ENCODE data around the gene FAAP20. TPM values are rescaled to one million over a fixed set of nuclear protein-coding genes. Genes with fewer than 3 reads are reported as not detected.

The FAAP20 gene
- total RNA-seq, 1 donor from 2014 or later = 25.1 TPM

GRCh38 chr1:2212532-2213491 is 18.2 kb upstream of the FAAP20 start:
- peak; percentile 89 for DNase-seq (ENCODE audit: low read depth, low spot score)

GRCh38 chr1:2212274-2212531 is 17.6 kb upstream of the FAAP20 start:
- DNase-seq (ENCODE audit: low read depth, low spot score) = no peak

- DNase-seq (ENCODE audit: low read depth, low spot score) = no peak
These were observed 16.2 kb upstream of the FAAP20 start for GRCh38 chr1:2210786-2211185.

GRCh38 chr1:2210084-2210653 is 15.6 kb upstream of the FAAP20 start:
- no peak for DNase-seq (ENCODE audit: low read depth, low spot score)

GRCh38 chr1:2209400-2210083 is 15.0 kb upstream of the FAAP20 start:
- DNase-seq (ENCODE audit: low read depth, low spot score) = no peak

DNA sequence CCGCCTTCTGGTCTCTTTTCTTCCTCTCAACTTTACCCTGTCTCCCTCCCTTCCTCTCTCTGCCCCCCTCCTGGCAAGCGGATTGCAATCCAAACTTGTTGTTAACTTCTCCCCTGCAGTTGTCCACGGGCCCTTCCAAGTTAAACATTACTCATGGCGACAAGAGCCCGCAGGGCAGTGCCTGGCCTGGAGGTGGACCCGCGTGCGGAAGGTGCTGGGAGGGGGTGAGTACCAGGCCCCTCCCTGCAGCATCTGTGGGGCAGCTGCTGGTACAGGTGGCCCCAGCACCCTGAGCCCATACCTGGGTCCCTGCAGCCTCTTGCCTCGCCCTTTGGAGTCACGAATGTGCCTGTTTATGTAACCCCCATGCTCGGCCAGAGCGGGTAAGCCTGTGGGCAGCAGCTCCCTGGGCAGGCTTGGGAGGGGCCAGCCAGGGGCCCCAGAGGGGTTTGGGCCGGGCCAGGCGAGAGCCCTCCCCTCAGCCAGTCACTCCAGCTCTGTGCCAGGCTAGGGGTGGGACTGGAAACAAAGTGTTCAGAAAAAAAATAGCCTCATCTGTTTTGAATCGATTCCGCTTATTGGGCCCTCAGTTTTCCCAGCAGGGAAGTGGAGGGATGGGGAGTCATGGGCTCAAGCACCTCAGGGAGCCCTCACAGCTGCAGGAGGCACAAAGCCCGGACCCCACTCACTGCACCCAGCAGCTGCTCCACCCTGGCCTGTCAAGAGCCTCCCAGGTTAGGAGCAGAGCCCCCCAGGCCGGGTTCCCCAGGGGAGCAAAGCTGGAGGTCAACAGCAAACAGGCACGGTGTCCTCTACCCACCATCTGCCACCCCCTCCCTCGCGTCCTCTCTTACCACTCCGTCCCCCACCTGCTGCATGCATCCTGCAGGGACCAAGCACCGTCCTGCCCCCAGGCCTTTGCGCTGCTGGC is 14.0 kb upstream of the FAAP20 start:
- DNase-seq (ENCODE audit: low read depth, low spot score) = no peak

DNA sequence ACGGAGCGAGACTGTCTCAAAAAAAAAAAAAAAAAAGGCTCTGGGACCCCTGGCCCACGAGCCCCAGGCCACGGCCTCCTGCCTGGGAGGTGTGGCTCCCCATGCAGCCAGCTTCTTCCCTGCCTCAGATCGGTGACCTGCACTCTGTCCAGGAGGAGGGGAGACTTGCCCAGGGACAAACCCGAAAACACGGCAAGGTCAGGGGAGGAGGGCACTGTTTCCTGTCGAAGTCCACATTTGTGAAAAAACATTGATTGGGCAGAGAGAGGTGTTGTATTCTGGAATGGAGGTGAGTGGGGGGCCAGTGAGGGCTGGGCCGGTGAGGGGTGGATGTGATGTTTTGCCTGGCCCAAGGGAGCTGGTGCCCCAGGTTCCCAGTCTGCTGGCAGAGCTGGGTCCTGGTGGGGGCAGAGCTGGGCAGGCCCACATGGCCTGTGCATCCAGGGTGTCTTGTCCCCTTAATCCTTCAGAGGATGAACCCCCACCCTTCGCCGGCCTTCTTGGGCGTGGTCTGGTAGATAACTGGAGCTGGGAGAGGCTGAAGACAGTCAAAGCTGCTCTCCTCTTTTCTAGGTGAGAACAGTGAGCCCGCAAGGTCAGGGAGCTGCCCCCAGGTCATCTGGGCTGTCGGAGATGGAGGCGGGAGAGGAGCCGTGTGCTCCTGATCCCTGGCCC is 12.4 kb upstream of the FAAP20 start:
- no peak for DNase-seq (ENCODE audit: low read depth, low spot score)

DNA sequence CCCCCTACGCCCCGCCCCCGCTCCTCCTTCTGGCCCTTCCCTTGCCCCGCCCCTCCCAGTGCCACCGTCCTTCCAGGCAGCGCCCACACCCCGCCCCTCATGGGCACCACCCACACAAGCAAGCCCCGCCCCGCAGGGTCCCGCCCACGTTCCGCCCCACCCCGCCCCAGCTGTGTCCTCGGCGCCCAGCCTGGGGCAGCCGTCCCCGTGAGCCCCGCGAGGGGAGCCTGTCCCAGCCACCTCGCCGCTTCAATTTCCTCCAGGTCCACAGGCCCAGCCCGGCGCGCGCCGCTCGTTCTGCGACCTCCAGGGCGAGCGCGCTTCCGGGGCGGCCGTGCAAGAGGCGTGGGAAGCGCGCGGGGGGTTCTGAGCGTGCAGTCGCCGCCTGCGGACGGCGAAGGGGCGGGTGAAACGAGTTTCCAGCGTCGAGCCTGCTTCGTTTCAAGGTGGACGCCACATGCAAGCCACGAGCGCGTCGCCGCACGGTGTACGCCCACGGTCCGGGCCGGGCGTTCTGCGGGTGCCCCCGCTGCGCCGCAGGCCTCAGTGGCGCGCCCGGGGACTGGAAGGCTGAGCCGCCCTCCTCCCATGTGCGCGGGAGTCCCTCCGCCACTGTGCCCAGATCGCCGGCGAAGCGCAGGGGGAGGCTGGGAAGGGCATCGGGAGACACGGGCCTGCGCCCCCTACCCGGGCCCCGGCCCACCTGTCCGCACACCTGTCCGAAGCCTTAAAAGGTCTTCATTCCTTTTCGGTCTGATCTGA is 10.8 kb upstream of the FAAP20 start:
- peak; percentile 81 for DNase-seq (ENCODE audit: low read depth, low spot score)

GRCh38 chr1:2204415-2205190 is 10.0 kb upstream of the FAAP20 start:
- DNase-seq (ENCODE audit: low read depth, low spot score) = no peak

GRCh38 chr1:2203671-2204414 is 9.3 kb upstream of the FAAP20 start:
- DNase-seq (ENCODE audit: low read depth, low spot score) = no peak

GRCh38 chr1:2202843-2203601 is 8.4 kb upstream of the FAAP20 start:
- DNase-seq (ENCODE audit: low read depth, low spot score) = no peak

GRCh38 chr1:2202008-2202575 is 7.5 kb upstream of the FAAP20 start:
- DNase-seq (ENCODE audit: low read depth, low spot score) = no peak

DNA sequence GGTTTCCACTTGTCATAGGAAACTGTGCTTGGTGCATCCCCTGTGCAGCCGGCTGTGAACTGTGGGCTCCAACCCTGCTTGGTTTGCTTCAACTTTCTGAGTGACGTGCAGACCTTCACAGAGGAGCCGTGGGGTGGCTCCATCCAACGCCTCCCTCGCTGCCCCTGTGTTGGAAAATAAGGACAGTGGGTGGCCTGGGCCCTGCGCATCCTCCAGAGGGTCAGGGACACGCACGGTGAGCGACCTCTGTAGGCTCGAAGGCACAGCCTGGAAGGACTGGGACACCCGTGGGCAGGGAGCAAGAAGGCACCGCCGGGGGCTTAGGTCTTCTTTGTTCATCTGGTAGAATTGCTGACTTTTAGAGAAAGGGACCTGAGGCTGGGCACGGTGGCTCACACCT is 6.5 kb upstream of the FAAP20 start:
- DNase-seq (ENCODE audit: low read depth, low spot score) = no peak

- no peak for DNase-seq (ENCODE audit: low read depth, low spot score)
These were observed 5.9 kb upstream of the FAAP20 start for GRCh38 chr1:2200308-2200943.

GRCh38 chr1:2199042-2199810 is 4.7 kb upstream of the FAAP20 start:
- DNase-seq (ENCODE audit: low read depth, low spot score) = no peak

DNA sequence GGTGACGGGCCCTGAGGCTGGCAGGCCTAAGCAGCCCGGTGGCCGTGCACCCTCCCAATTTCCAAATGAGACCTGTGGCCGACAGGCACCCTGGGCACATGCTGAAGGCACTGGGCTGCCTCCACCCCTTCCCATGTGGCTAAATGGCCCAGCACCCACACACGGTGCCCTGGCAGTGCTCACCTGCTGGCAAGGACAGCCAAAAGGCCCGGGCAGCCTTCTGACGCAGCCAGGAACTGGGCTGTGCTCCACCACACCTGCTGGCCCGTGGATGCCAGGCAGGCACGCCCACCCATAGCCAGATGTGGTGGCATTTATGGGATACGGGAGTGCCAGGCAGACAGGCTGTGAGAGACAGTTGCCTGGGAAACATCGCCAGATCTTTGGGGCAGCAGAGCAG is 4.0 kb upstream of the FAAP20 start:
- DNase-seq (ENCODE audit: low read depth, low spot score) = no peak
